Osteocyte (in vitro differentiated cells): ENCODE measurements around the gene SGCD. TPM values are rescaled to one million over a fixed set of nuclear protein-coding genes. Genes with fewer than 3 reads are reported as not detected.

Experiments
- DNase-seq: peaks from one replicate; pipeline ENCODE4 v3.0.0; 2021; ENCODE audit warnings: mixed read lengths; ENCODE audit not compliant: unreplicated experiment; ENCODE audit errors: extremely low spot score
- H3K27ac Mint-ChIP-seq: one replicate; pipeline ENCODE4 v1.8.0; 2021; ENCODE audit warnings: mild to moderate bottlenecking, mixed read lengths; ENCODE audit not compliant: unreplicated experiment
- H3K27me3 Mint-ChIP-seq: one replicate; pipeline ENCODE4 v1.8.0; 2021; ENCODE audit warnings: mixed read lengths; ENCODE audit not compliant: unreplicated experiment
- H3K36me3 Mint-ChIP-seq: one replicate; pipeline ENCODE4 v1.8.0; 2021; ENCODE audit warnings: mixed read lengths; ENCODE audit not compliant: unreplicated experiment
- H3K4me1 Mint-ChIP-seq: one replicate; pipeline ENCODE4 v1.8.0; 2021; ENCODE audit warnings: mixed read lengths; ENCODE audit not compliant: unreplicated experiment
- H3K4me3 Mint-ChIP-seq: one replicate; pipeline ENCODE4 v1.8.0; 2021; ENCODE audit warnings: mild to moderate bottlenecking, moderate library complexity, mixed read lengths; ENCODE audit not compliant: unreplicated experiment
- H3K9me3 Mint-ChIP-seq: one replicate; pipeline ENCODE4 v1.8.0; 2021; ENCODE audit warnings: mixed read lengths; ENCODE audit not compliant: unreplicated experiment
- CTCF ChIP-seq: fragments of 200-600 bp; sonication (generic); IDR thresholded peaks from 2 replicates; pipeline ENCODE4 v1.5.0; 2021; ENCODE audit warnings: antibody characterized with exemption, mild to moderate bottlenecking, moderate library complexity
- total RNA-seq: library from RNA; stranded (reverse); gene quantifications from 2 replicates; pipeline ENCODE4 v1.2.1, GENCODE V29; 2021

Gene SGCD
- total RNA-seq, 1 donor from 2014 or later = 13.1 TPM

- no peak for TF ChIP-seq CTCF
- H3K27ac Mint-ChIP-seq = no peak overlapping the region
- no peaks in the 10 kb centered on the region for H3K4me1 Mint-ChIP-seq
- H3K9me3 Mint-ChIP-seq = no peaks in the 10 kb centered on the region
- no peak overlapping the region for H3K4me3 Mint-ChIP-seq
- H3K27me3 Mint-ChIP-seq = no peaks in the 10 kb centered on the region
- H3K36me3 Mint-ChIP-seq = no peaks in the 10 kb centered on the region
- DNase-seq = no peak
These were observed 389.8 kb downstream of the SGCD start for GRCh38 chr5:156716591-156717380.

GRCh38 chr5:156718985-156719384, 392.0 kb downstream of the SGCD start:
- Mint-ChIP-seq H3K4me3 (no peak overlapping the region), H3K27me3 (no peaks in the 10 kb centered on the region), H3K4me1 (peaks cover 2% of the 10 kb centered on the region), H3K36me3 (no peaks in the 10 kb centered on the region), H3K9me3 (no peaks in the 10 kb centered on the region), H3K27ac (no peak overlapping the region)
- no peak for TF ChIP-seq CTCF
- DNase-seq = no peak

- H3K36me3 Mint-ChIP-seq = no peaks in the 10 kb centered on the region
- no peak for DNase-seq
- H3K4me3 Mint-ChIP-seq = no peak overlapping the region
- no peaks in the 10 kb centered on the region for H3K27me3 Mint-ChIP-seq
- H3K9me3 Mint-ChIP-seq = no peaks in the 10 kb centered on the region
- TF ChIP-seq CTCF = no peak
- peaks cover 4% of the 10 kb centered on the region for H3K4me1 Mint-ChIP-seq
- H3K27ac Mint-ChIP-seq = no peak overlapping the region
These were observed 395.4 kb downstream of the SGCD start for GRCh38 chr5:156722358-156722757.

DNA sequence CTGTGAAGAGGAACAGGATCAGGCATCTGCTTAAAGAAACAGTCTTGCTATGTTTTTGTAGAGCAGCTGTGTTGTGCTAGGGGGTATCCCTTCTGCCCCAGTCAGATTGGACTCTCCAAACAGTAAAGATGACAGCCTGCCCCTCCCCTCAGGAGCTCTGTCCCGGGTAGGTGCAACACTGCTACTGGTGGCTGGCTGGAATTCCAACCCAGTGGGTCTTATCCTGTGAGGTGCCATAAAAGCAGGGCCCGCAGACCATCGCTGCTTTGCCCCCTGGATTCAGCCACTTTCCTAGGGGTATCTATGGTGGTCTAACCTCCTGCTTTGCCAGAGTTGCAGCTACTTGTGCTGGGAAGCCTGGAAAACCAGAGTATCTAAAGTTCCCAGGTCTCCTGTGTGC, 408.5 kb downstream of the SGCD start:
- H3K4me1 Mint-ChIP-seq = no peaks in the 10 kb centered on the region
- no peak overlapping the region for H3K27ac Mint-ChIP-seq
- no peak for DNase-seq
- TF ChIP-seq CTCF = no peak
- no peak overlapping the region for H3K4me3 Mint-ChIP-seq
- H3K9me3 Mint-ChIP-seq = no peaks in the 10 kb centered on the region
- peaks cover 9% of the 10 kb centered on the region for H3K27me3 Mint-ChIP-seq
- no peaks in the 10 kb centered on the region for H3K36me3 Mint-ChIP-seq

GRCh38 chr5:156741516-156741915, 414.6 kb downstream of the SGCD start:
- H3K4me3 Mint-ChIP-seq = no peak overlapping the region
- H3K27ac Mint-ChIP-seq = no peak overlapping the region
- no peaks in the 10 kb centered on the region for H3K4me1 Mint-ChIP-seq
- no peak for TF ChIP-seq CTCF
- H3K9me3 Mint-ChIP-seq = no peaks in the 10 kb centered on the region
- DNase-seq = no peak
- H3K27me3 Mint-ChIP-seq = no peaks in the 10 kb centered on the region
- H3K36me3 Mint-ChIP-seq = no peaks in the 10 kb centered on the region
